ENCODE measurements around the gene CLMN.

DNA sequence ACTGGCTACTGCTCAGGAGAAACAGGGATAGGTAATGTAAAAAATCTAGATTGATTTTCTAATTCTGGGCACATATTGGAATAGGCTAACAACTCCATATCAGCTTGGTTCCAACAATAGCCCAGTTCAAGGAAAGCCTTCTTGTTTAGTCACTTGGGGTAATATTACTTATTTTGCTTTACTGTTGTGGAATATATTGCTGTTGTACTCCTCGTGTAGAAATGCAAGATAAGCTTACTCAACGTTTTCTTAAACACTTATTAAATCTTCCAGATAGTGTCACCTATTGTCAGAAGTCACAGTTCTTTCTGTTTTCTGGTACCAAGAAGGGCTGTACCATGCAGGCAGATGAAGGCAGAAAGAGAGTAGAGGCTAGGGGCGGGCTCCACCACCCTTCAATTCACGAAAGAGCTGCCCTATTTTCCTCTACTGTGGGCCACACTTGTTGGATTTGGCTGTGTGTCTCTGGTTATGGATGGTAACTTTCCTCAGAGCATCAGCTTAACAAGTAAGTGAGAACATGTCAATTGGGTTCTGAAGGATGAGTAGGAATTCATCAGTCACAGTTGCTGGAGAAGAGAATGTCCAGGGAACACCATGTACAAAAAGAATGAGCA is 38.0 kb downstream of the CLMN start:
- TF ChIP-seq CTCF (conservative IDR thresholded peaks at IDR 0.05; ENCODE audit: low read depth in 2 of 2) (no peak), EZH2 (IDR thresholded peaks at IDR 0.05; ENCODE audit: low read depth, unreplicated experiment) (no peak), POLR2AphosphoS5 (IDR thresholded peaks at IDR 0.05; ENCODE audit: low read depth) (no peak)
- TF ChIP-seq, protein P1, sequence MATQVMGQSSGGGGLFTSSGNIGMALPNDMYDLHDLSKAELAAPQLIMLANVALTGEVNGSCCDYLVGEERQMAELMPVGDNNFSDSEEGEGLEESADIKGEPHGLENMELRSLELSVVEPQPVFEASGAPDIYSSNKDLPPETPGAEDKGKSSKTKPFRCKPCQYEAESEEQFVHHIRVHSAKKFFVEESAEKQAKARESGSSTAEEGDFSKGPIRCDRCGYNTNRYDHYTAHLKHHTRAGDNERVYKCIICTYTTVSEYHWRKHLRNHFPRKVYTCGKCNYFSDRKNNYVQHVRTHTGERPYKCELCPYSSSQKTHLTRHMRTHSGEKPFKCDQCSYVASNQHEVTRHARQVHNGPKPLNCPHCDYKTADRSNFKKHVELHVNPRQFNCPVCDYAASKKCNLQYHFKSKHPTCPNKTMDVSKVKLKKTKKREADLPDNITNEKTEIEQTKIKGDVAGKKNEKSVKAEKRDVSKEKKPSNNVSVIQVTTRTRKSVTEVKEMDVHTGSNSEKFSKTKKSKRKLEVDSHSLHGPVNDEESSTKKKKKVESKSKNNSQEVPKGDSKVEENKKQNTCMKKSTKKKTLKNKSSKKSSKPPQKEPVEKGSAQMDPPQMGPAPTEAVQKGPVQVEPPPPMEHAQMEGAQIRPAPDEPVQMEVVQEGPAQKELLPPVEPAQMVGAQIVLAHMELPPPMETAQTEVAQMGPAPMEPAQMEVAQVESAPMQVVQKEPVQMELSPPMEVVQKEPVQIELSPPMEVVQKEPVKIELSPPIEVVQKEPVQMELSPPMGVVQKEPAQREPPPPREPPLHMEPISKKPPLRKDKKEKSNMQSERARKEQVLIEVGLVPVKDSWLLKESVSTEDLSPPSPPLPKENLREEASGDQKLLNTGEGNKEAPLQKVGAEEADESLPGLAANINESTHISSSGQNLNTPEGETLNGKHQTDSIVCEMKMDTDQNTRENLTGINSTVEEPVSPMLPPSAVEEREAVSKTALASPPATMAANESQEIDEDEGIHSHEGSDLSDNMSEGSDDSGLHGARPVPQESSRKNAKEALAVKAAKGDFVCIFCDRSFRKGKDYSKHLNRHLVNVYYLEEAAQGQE (IDR thresholded peaks at IDR 0.05; ENCODE audit: unreplicated experiment), result no peak
